Fibroblast of skin of back (primary cell): ENCODE data around the gene MCF2L.
A peak's percentile ranks its signal among the peaks of the same experiment; 100 is the strongest.

Experiments used
- DNase-seq: peaks from one replicate; pipeline ENCODE4 v3.0.0-alpha.2; 2013

MCF2L gene

DNA sequence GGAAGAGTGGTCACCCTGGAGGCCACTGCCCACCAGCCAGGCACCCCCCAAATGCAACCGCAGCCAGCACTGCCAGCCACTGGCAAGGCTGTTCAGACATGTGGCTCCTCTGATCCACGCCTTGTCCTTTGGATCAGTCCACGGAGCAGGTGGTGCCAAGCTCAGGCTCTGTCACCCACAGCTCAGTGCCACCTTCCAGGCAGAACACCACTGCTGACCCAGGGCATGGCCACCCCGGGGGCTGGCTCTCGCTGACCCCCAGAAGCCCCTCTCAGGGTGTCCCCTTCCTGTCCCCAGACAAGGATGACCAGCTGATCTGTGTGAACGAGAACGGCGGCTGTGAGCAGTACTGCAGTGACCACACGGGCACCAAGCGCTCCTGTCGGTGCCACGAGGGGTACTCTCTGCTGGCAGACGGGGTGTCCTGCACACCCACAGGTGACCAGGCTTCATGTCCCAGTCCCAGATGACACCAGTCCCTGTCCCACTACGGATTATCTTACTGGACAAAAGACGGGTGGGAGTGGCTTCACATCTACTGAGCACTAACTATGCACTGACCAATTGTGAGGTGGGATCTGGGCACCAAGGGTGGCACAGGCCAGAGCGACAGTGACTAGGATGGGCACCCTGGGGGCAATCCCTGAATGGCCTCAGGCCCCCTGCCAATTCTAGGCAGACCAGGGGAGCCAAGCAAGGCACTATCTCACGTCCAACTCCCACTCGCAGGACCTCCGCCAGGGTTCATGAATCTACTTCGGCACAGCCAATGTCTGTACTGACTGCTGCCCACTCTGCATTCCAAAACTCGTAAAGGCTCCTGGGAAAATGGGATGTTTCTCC, 146.6 kb downstream of the MCF2L start:
- no peak for DNase-seq

DNA sequence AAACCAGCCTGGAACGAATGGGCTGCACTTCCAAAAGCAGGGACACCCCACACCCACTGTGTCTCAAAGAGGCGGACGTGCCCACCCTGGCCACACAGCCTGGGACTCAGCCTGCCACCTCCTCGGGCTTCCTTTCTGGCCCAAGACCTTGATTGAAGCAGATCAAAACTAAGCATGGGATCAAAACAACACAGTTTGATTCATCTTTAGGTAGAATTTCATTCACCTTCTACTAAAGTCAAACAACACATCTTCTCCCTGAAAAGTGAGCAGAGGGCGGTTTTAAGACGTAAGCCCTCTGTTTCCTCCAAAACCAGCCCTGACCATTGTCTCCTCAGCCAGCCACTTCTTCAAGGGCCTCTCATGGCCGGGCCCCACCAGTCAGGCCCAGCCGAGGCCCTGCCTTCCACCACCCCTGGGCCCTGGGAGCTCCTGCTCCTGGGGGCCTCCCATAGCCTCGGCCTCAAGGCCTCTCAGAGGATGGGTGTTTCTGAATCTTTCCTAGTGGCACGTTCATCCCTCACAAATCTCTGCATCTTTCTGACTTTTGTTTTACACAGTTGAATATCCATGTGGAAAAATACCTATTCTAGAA, 147.3 kb downstream of the MCF2L start:
- DNase-seq: no peak

DNA sequence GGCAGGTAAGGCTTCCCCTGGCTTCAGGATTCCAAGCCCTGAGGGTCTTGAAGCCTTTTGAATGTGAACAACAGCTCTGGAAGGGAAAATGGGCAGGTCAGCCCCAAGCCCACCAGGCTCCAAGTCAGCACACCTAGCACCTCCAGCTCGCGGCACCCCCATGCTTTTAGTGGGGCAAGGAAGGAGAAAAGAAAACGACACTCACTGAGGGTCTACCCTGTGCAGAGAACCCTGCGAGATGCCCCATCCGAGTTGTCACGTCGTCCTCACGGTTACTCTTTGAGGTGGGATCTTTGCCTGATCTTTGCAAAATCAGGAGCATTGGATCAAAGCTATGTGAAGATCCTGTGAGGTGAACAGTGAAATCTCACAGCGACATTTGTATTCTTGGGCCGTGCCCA, 147.9 kb downstream of the MCF2L start:
- no peak for DNase-seq

DNA sequence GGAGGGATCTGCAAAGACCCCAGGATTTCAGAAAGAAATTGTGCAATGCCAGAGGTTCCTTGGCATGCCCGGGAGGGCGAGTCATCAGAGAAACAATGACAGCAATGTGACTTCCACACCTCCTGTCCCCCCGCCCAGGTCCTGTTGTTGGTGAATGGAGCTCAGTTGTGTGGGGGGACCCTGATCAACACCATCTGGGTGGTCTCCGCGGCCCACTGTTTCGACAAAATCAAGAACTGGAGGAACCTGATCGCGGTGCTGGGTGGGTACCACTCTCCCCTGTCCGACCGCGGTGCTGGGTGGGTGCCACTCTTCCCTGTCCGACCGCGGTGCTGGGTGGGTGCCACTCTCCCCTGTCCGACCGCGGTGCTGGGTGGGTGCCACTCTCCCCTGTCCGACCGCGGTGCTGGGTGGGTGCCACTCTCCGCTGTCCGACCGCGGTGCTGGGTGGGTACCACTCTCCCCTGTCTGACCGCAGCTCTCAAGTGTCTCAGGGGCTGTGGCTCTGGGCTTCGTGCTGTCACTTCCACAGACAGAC, 148.4 kb downstream of the MCF2L start:
- peak; percentile 30 for DNase-seq

DNA sequence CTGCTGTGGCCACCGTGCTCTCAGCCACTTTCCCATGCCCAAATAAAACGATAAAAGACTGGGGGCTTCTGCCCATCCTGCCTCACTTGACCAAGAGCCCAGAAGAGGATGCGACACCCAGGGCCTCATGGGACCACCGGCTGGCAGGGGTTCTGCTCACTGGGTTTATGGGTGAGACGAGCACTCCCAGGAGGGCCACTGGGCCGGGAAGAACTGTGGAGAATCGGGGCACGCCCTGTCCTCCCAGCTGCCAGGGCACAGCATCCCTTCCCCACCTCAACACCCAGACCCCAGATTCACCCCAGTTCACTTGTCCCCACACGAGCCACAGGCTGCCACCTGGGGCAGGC, 148.9 kb downstream of the MCF2L start:
- no peak for DNase-seq

DNA sequence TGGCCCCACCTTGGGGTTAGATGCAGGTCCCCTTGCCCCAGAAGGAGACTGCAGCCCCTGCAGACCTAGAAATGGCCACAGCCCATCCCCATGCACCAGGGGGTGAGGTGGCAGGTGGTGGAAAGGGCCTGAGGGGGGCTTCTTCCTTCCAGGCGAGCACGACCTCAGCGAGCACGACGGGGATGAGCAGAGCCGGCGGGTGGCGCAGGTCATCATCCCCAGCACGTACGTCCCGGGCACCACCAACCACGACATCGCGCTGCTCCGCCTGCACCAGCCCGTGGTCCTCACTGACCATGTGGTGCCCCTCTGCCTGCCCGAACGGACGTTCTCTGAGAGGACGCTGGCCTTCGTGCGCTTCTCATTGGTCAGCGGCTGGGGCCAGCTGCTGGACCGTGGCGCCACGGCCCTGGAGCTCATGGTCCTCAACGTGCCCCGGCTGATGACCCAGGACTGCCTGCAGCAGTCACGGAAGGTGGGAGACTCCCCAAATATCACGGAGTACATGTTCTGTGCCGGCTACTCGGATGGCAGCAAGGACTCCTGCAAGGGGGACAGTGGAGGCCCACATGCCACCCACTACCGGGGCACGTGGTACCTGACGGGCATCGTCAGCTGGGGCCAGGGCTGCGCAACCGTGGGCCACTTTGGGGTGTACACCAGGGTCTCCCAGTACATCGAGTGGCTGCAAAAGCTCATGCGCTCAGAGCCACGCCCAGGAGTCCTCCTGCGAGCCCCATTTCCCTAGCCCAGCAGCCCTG, 149.4 kb downstream of the MCF2L start:
- no peak for DNase-seq

DNA sequence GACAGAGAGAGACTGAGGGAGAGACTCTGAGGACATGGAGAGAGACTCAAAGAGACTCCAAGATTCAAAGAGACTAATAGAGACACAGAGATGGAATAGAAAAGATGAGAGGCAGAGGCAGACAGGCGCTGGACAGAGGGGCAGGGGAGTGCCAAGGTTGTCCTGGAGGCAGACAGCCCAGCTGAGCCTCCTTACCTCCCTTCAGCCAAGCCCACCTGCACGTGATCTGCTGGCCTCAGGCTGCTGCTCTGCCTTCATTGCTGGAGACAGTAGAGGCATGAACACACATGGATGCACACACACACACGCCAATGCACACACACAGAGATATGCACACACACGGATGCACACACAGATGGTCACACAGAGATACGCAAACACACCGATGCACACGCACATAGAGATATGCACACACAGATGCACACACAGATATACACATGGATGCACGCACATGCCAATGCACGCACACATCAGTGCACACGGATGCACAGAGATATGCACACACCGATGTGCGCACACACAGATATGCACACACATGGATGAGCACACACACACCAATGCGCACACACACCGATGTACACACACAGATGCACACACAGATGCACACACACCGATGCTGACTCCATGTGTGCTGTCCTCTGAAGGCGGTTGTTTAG, 150.3 kb downstream of the MCF2L start:
- no peak for DNase-seq

DNA sequence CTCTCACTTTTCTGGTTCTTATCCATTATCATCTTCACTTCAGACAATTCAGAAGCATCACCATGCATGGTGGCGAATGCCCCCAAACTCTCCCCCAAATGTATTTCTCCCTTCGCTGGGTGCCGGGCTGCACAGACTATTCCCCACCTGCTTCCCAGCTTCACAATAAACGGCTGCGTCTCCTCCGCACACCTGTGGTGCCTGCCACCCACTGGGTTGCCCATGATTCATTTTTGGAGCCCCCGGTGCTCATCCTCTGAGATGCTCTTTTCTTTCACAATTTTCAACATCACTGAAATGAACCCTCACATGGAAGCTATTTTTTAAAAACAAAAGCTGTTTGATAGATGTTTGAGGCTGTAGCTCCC, 150.8 kb downstream of the MCF2L start:
- DNase-seq: no peak

DNA sequence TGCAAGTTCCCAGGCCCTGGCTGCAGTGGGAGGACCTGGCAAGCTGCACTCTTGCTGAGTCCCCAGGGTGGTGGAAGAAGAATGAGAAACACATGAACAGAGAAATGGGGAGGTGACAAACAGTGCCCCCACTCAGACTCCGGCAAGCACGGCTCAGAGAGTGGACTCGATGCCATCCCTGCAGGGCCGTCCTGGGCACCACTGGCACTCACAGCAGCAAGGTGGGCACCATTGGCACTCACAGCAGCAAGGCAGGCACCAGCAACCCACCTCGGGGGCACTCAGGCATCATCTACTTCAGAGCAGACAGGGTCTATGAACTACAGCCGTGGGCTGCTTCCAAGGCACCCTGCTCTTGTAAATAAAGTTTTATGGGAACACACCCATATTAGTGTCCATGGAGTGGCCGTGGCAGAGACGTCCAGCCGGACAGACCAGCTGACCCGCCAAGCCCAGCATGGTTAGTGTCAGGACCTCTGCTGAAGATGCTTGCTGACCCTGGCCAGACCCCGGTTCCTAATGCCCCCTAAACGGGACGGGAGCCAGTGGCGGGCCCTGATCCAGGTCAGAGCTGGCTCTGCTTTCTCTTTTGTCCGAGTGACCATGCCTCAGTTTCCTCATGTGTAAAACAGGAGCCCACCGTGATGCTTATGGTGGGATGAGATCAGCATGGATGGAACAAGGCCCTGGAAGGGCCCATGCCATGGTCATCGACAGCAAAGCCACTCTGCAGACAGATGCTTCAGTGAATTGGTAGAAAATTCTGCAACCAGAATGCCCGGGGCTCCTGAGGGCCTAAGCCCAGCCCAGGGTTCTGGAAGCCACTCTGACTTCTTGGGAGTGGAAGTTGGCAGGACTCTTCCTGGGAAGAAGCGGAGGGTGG, 151.5 kb downstream of the MCF2L start:
- no peak for DNase-seq

DNA sequence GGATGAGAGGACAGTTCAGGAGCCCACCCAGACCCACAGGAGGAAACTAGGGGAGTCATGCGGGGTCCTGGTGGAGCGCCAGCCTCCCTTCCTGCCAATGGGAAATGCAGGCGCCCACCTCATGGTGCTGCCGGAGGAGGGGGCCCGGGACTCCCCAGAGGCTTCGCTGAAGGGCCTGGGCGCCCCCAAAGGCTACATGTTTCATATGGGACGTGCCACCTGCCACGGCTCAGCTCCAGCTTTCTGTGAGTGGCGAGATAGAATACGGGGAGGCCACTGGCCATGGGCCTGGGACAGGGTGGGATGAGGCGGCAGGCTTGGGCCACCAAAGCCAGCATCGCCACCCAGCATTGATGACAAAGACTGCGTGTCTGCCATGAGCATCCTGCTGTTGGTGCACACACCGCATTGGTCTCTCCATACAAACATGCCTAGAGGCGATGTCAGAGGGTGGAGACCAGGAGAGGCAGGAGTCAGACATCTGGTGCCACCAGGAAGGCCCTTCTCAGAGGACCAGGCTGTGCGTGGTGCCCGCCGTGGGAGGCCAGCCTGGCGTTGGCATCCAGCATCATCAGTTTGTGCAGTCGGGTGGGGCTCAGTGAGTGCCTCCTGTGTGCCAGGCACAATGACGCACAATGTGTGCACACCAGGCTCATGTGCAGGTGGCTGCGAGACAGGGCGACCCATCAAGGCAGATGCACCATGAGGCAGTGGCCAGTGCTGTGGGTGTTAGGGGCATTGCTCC, 152.3 kb downstream of the MCF2L start:
- DNase-seq: no peak

DNA sequence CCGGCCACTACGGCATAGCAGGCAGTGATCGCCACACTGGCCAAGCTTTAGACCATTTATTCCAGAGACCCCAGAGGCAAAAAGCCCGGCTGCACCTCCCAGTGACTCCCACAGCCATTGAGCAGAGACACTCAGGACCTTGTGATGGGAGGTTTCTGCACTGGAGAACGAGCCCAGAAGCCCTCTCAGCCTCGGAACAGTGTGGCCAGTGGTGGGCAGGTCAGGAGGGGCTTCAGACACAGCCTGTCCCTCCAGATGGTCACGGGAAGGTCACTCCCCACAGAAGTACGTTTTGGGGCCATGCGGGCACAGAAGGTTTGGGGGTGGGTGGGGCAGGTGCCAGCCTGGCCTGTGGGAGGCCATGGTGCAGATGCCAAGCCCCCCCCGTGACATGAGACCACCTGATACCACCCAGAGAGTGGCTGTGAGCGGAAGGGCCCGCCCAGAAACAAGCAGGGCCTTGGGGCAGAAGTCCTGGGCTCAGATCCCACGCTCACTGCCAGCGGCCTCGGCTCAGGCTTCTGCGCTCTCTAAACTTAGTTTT, 153.0 kb downstream of the MCF2L start:
- DNase-seq: no peak

DNA sequence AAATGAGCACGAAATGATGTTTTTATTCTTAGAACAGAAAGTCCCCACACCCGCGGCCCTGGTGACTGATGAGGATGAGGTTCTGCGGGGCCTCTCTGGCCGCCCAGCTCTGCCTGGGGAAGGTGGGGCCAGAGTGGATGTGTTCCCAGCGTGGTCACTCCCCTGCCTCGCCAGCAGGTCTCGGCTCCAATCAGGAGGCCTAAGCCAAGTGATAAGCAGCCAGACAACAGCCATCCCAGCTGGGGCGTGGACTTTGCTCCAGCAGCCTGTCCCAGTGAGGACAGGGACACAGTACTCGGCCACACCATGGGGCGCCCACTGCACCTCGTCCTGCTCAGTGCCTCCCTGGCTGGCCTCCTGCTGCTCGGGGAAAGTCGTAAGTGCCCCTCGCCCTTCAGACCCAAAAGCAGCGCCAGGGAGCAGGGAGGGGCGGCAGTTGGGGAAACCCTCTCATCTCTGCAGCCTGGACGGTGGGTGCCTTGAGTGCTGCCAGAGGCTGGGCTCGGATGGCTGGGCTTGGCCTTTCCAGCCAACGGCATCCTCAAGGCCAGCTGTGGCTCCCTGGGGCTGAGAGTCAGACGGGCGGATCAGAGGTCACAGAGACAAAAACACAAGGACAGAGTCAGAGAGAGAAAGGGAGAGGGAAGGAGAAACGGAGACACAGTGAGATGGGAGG, 153.7 kb downstream of the MCF2L start, which contains the start of gene F10:
Gene F10, plus strand, starts transcription at position 250 of the 676 bp plus-strand sequence. Its CDS starts 57 bp downstream, at position 307.
- DNase-seq: peak; percentile 64

DNA sequence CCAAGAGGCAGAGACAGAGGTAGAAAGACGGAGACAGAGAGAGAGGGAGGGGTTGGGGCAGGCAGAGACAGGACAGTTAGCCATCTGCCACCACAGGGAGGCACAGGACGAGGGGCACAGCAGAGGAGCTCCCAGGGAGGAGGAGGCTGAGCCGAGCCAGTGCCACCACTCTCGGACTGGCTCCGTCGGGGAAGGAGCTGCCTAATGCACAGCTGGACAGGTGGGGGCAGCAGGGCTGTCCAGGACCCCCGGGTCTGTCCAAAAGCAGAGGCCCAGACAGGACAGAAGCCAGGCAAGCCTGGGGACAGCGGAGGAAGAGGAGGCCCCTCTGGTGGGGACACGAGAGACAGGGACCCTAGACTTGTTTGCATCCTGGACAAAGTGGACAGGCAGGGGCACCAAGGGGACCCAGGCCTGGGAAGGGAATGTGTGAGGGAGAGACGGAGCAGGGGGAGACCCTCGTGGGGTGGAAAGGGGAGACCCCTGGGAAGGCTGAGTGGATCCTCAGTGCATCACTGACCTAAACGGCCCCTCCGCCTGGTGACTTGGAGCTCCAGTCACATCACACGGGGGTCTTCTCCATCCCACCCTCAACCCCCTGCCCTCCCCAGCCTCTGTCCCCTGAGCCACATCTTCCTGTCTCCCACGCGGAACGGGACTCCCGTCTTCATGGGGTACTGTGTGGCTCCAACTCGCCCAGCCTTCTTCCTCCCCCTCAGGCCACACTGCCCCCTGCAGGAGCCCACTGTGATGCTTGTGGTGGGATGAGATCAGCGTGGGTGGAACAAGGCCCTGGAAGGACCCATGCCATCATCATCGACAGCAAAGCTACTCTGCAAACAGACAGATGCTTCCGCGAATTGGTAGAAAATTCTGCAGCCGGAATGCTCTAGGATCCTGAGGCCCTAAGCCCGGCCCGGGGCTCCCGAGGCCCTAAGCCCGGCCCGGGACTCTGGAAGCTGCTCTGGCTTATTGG, 154.5 kb downstream of the MCF2L start:
- DNase-seq: no peak

DNA sequence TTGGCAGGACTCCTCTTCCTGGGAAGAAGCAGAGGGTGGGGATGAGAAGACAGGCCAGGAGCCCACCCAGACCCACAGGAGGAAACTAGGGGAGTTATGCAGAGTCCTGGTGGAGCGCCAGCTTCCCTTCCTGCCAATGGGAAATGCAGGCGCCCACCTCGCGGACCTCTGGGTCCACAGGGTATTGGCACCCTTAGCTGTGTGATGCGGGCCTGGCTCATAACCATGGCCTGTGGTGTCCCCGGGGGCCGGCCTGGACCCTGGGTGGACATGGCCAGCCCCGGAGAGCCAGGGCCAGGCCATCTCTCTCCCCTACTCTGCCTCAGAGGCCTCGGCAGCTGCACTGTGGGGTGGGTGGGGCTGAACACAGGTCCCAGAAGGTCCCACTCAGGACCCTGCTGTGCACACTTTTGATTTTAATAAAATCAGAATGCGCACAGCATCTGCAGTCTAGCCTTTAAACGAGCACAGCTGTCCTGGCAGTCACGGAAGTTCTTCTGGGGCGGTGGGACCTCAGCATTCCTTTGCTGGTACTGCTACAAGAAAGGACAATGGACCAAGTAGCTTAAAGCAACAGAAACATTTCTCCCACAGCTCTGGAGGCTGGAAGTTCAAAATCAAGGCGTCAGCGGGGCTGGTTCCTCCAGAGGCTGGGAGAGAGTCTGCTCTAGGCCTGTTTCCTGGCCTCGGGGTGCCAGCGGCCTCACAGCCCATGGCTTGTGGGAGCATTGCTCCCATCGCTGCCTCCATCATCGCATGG, 155.4 kb downstream of the MCF2L start:
- no peak for DNase-seq

DNA sequence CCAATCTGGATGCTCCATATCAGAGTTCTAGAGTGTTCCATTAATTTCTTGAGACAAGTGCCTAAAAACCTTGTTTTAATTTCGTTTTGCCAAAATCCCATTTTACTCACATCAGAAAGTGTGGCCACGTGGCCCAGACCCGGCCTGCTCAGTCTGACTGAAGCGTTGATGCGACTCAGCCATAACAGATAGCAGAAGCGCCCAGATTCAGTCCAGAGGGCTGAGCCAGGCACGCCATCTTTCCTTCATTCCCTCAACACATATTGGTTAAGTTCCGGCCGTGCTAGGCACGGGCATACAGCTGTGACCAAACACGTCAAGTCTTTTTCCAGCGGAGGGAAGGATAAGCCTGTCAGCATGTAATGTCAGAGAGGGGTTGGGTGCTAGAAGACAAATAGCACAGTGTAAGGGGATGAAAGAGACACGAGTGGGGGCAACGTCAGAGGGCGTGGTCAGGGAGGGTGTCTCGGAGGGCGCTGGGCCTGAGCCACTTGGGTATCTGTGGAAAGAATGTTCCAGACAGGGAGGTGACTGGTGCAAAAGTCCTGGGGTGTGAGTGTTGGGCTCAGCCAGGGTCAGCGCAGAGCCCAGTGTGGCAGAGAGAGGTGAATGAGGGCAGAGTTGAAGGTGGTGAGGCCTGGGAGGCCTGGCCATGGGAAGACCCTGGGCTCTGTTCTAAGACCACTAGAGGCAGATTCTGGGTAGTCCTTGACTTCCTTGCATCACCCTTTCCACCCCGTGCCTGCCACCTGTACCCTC, 156.7 kb downstream of the MCF2L start:
- no peak for DNase-seq

DNA sequence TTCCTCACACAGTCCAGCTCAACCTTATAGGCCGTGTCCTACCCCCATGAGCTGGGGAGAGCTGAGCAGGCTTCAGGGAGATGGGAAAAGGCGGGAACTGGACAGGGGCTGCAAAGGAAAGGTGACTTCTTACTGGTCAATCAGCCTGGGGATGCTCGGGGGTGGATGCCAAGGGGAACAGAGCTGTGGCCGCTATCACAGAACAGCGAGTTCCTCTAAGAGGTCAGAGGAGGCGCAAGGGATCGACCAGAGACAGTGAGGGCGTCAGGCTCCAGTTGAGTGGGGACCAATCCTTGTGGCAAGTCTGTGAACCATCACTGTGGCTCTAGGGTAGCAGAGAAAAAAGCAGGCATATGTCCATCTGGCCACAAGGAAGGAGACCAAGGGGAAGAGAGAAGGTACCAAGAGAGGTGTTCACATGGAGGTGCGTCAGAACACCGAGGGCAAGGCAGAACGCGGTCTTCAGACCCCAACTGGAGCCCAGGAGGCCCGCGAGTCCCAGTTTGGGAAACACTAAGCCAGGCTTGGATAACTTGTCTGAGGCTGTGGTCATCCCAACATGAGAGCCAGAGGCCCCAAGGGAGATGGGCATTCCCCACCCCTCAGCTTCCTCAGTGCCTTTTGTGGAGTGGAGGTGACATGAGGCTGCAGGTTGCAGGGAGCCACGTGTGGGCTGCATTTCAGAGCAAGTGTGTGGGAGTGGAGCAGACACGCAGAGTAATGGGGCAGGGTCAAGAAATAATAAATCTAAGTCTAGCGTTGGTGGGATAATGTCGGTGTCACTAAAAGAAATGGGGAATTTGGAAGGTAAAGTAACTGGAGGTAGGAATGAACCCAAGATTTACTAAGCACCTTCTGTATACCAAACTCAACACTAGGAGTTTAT, 157.5 kb downstream of the MCF2L start:
- DNase-seq: no peak
